ENCODE data around the gene PPIL4.

The PPIL4 gene

GRCh38 chr6:149510793-149511512 is 34.9 kb downstream of the PPIL4 start:
- TF ChIP-seq, protein P1, sequence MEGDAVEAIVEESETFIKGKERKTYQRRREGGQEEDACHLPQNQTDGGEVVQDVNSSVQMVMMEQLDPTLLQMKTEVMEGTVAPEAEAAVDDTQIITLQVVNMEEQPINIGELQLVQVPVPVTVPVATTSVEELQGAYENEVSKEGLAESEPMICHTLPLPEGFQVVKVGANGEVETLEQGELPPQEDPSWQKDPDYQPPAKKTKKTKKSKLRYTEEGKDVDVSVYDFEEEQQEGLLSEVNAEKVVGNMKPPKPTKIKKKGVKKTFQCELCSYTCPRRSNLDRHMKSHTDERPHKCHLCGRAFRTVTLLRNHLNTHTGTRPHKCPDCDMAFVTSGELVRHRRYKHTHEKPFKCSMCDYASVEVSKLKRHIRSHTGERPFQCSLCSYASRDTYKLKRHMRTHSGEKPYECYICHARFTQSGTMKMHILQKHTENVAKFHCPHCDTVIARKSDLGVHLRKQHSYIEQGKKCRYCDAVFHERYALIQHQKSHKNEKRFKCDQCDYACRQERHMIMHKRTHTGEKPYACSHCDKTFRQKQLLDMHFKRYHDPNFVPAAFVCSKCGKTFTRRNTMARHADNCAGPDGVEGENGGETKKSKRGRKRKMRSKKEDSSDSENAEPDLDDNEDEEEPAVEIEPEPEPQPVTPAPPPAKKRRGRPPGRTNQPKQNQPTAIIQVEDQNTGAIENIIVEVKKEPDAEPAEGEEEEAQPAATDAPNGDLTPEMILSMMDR (IDR thresholded peaks at IDR 0.05; ENCODE audit: extremely low read depth, insufficient read depth, missing control alignments), result no peak
- in situ Hi-C loops (cut with MboI; ENCODE audit: low pct_unique_long_range_greater_than_20kb, low sequenced_read_pairs, unreplicated experiment), result no loop called here

GRCh38 chr6:149508485-149508884 is 37.4 kb downstream of the PPIL4 start:
- in situ Hi-C loops (cut with MboI; ENCODE audit: low pct_unique_long_range_greater_than_20kb, low sequenced_read_pairs, unreplicated experiment), result no loop called here
- no peak for DNase-seq (ENCODE audit: low spot score)
- TF ChIP-seq, protein P1 (IDR thresholded peaks at IDR 0.05; ENCODE audit: extremely low read depth, insufficient read depth, missing control alignments), result no peak

More at GRCh38 chr6:149510793-149511512, 34.9 kb downstream of the PPIL4 start:
- DNase-seq (ENCODE audit: low spot score), result no peak

DNA sequence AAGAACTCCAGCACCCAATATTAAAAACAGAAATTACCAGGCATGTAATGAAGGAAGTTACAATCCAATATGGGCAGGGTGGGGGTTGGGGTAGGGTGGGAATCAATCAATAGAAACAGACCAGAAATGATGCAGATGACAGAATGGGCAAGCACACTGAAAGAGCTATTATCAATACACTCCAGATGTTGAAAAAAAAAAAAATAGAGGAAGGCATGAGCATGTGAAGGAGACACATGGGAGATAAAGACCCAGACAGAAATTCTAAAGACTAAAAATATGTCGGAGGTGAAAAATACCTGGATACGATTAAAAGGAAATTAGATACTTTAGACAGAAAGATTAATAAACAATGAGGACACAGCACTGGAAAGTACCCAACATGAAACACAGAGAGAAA is 42.0 kb downstream of the PPIL4 start:
- no peak for DNase-seq (ENCODE audit: low spot score)
- TF ChIP-seq, protein P1 (IDR thresholded peaks at IDR 0.05; ENCODE audit: extremely low read depth, insufficient read depth, missing control alignments), result no peak
- in situ Hi-C loops (cut with MboI; ENCODE audit: low pct_unique_long_range_greater_than_20kb, low sequenced_read_pairs, unreplicated experiment), result no loop called here

DNA sequence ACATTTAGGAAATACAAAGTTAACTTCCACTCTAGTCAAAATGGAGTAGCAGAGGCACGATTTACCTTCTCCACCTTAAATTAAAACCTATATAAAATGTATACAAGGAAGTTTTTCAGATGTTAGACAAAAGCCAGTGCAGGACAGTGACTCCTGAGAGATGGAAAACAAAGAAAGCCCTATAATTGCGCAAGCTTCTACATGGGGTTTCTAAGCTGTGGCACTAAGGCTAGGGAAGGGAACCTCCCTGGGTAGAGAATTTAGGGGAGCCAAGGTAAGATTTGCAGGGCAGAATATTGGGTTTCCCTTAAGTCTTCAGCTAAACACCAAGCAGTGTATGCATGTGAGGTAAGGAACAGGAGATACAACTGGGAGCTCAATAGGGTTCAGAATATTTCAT is 42.6 kb downstream of the PPIL4 start:
- no peak for DNase-seq (ENCODE audit: low spot score)
- in situ Hi-C loops (cut with MboI; ENCODE audit: low pct_unique_long_range_greater_than_20kb, low sequenced_read_pairs, unreplicated experiment), result no loop called here
- TF ChIP-seq, protein P1 (IDR thresholded peaks at IDR 0.05; ENCODE audit: extremely low read depth, insufficient read depth, missing control alignments), result no peak

DNA sequence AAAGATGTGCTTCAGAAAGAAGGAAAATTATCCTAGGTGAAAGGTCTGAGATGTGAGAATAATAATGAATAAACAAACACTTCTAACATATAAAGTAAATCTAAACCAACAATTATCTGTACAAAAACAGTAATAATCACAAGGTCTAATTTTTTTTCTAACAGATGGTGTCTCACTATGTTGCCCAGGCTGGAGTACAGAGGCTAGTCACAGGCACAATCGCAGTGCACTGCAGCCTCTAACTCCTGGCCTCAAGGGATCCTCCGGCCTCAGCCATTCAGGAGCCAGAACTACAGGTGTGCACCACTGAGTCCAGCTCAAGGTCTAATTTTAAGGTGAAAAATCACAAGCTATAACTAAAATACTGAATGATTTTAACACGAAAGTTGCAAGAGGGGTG is 44.1 kb downstream of the PPIL4 start:
- DNase-seq (ENCODE audit: low spot score), result no peak
- TF ChIP-seq, protein P1 (IDR thresholded peaks at IDR 0.05; ENCODE audit: extremely low read depth, insufficient read depth, missing control alignments), result no peak
- in situ Hi-C loops (cut with MboI; ENCODE audit: low pct_unique_long_range_greater_than_20kb, low sequenced_read_pairs, unreplicated experiment), result no loop called here

GRCh38 chr6:149501201-149501600 is 44.6 kb downstream of the PPIL4 start:
- TF ChIP-seq, protein P1 (IDR thresholded peaks at IDR 0.05; ENCODE audit: extremely low read depth, insufficient read depth, missing control alignments), result no peak
- in situ Hi-C loops (cut with MboI; ENCODE audit: low pct_unique_long_range_greater_than_20kb, low sequenced_read_pairs, unreplicated experiment), result no loop called here
- no peak for DNase-seq (ENCODE audit: low spot score)

All from GM13977 (cell line).